Measurements from ENCODE around the gene MREG. TPM values are rescaled to one million over a fixed set of nuclear protein-coding genes. Genes with fewer than 3 reads are reported as not detected.

MREG gene
- total and polyA plus RNA-seq, 2 experiments from 2014 or later, result 19.4 to 25.3 TPM

DNA sequence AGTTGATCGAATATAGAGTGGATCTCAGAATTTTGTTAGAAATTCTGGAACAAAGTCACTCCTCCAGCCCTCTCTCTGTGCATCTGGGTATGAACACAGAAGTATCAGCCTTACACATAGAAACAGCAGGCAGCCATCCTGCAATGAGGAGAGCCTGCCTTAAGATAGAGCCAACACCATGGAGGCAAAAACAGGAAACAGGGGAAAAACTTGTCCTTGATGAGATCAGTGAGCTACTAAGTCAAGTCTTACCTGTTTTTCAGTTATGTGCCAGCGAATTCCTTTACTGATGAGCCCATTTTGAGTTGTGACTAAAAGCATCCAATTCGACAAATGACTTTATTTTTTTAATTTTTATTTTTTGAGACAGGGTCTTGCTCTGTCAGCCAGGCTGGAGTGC lies 26.6 kb upstream of the MREG start:
- Histone ChIP-seq H3F3A (replicated peaks; ENCODE audit: low read depth) (no peaks in the 10 kb centered on the region), H3K36me3 (ENCODE audit: insufficient read depth) (peaks cover 14% of the 10 kb centered on the region; the same call in 1 of the 2 replicates), H3K79me2 (replicated peaks; ENCODE audit: insufficient read depth) (no peaks in the 10 kb centered on the region), H3K4me3 (no peak overlapping the region), H4K20me1 (replicated peaks; ENCODE audit: insufficient read depth) (no peaks in the 10 kb centered on the region), H3K4me1 (ENCODE audit: insufficient read depth) (no peaks in the 10 kb centered on the region), H3K27ac (ENCODE audit: low read depth) (no peak overlapping the region), H3K9me2 (ENCODE audit: insufficient read depth) (no peaks in the 10 kb centered on the region), H3K27me3 (ENCODE audit: insufficient read depth) (no peaks in the 10 kb centered on the region), H3K4me2 (no peak overlapping the region), H2AFZ (no peak overlapping the region)
- Mint-ChIP-seq H3K9me3 (no peaks in the 10 kb centered on the region; the same call in 2 of the 3 replicates), H3K27me3 (ENCODE audit: insufficient read depth, low read depth, poor library complexity) (peaks cover 4% of the 10 kb centered on the region), H3K36me3 (ENCODE audit: low read depth) (peaks cover 22% of the 10 kb centered on the region), H3K4me3 (no peak overlapping the region), H3K4me1 (no peaks in the 10 kb centered on the region), H3K27ac (no peak overlapping the region)
- ATAC-seq (no peak), DNase-seq (ENCODE audit: low spot score) (no peak)
- TF ChIP-seq, protein P1, sequence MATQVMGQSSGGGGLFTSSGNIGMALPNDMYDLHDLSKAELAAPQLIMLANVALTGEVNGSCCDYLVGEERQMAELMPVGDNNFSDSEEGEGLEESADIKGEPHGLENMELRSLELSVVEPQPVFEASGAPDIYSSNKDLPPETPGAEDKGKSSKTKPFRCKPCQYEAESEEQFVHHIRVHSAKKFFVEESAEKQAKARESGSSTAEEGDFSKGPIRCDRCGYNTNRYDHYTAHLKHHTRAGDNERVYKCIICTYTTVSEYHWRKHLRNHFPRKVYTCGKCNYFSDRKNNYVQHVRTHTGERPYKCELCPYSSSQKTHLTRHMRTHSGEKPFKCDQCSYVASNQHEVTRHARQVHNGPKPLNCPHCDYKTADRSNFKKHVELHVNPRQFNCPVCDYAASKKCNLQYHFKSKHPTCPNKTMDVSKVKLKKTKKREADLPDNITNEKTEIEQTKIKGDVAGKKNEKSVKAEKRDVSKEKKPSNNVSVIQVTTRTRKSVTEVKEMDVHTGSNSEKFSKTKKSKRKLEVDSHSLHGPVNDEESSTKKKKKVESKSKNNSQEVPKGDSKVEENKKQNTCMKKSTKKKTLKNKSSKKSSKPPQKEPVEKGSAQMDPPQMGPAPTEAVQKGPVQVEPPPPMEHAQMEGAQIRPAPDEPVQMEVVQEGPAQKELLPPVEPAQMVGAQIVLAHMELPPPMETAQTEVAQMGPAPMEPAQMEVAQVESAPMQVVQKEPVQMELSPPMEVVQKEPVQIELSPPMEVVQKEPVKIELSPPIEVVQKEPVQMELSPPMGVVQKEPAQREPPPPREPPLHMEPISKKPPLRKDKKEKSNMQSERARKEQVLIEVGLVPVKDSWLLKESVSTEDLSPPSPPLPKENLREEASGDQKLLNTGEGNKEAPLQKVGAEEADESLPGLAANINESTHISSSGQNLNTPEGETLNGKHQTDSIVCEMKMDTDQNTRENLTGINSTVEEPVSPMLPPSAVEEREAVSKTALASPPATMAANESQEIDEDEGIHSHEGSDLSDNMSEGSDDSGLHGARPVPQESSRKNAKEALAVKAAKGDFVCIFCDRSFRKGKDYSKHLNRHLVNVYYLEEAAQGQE (IDR thresholded peaks at IDR 0.05; ENCODE audit: unreplicated experiment), result no peak
- TF ChIP-seq ZNF331 (CRISPR knock-in tag; IDR thresholded peaks at IDR 0.05; ENCODE audit: low read depth), result no peak
- TF ChIP-seq, protein P2, sequence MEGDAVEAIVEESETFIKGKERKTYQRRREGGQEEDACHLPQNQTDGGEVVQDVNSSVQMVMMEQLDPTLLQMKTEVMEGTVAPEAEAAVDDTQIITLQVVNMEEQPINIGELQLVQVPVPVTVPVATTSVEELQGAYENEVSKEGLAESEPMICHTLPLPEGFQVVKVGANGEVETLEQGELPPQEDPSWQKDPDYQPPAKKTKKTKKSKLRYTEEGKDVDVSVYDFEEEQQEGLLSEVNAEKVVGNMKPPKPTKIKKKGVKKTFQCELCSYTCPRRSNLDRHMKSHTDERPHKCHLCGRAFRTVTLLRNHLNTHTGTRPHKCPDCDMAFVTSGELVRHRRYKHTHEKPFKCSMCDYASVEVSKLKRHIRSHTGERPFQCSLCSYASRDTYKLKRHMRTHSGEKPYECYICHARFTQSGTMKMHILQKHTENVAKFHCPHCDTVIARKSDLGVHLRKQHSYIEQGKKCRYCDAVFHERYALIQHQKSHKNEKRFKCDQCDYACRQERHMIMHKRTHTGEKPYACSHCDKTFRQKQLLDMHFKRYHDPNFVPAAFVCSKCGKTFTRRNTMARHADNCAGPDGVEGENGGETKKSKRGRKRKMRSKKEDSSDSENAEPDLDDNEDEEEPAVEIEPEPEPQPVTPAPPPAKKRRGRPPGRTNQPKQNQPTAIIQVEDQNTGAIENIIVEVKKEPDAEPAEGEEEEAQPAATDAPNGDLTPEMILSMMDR (conservative IDR thresholded peaks at IDR 0.05; ENCODE audit: low read depth in 2 of 2), result no peak

DNA sequence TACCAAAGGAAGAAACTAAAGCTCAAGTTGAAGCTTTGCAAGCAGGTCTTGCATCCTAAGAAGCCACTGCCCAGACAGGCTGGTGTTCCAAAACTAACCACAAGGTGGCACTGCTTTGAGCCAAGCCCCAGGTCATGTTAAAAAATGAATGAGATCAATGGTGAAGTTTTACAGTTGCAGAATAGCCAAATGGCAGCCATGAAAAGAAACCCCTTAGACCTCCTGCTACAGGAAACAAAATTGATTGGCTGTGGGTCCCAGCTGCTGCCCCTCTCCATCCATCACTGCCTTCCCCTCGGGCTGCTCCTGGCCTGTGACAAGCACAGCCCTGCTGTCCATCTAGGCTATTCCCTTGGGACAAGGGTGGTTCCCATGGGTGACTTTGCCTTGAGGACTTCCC lies 20.7 kb upstream of the MREG start:
- Histone ChIP-seq H3K27me3 (ENCODE audit: insufficient read depth) (no peaks in the 10 kb centered on the region), H3K4me1 (ENCODE audit: insufficient read depth) (no peaks in the 10 kb centered on the region), H3K9me2 (ENCODE audit: insufficient read depth) (no peaks in the 10 kb centered on the region), H4K20me1 (replicated peaks; ENCODE audit: insufficient read depth) (no peaks in the 10 kb centered on the region), H3K79me2 (replicated peaks; ENCODE audit: insufficient read depth) (no peaks in the 10 kb centered on the region), H3K36me3 (ENCODE audit: insufficient read depth) (no peaks in the 10 kb centered on the region), H3K4me3 (no peak overlapping the region), H3K4me2 (no peak overlapping the region), H2AFZ (no peak overlapping the region), H3F3A (replicated peaks; ENCODE audit: low read depth) (no peaks in the 10 kb centered on the region; the same call in 1 of the 2 replicates), H3K27ac (ENCODE audit: low read depth) (no peak overlapping the region)
- TF ChIP-seq, protein P2 (conservative IDR thresholded peaks at IDR 0.05; ENCODE audit: low read depth in 2 of 2), result peak; percentile 90 to 92
- TF ChIP-seq JUNB (IDR thresholded peaks at IDR 0.05; ENCODE audit: unreplicated experiment), result no peak
- Mint-ChIP-seq H3K27me3 (ENCODE audit: insufficient read depth, low read depth, poor library complexity) (peaks cover 6% of the 10 kb centered on the region), H3K4me1 (peaks cover 2% of the 10 kb centered on the region; the same call in 1 of the 3 replicates), H3K9me3 (no peaks in the 10 kb centered on the region), H3K27ac (no peak overlapping the region), H3K4me3 (no peak overlapping the region), H3K36me3 (ENCODE audit: low read depth) (peaks cover 12% of the 10 kb centered on the region)
- ATAC-seq (peak; percentile 77), DNase-seq (ENCODE audit: low spot score) (peak; percentile 84)

Data from GM23338 (cell line).